Activated CD8-positive, alpha-beta memory T cell treated with anti-CD3 and anti-CD28 coated beads for 36 hours (primary cell): ENCODE measurements around the gene CD274. TPM values are rescaled to one million over a fixed set of nuclear protein-coding genes. Genes with fewer than 3 reads are reported as not detected.

Source experiments
- CTCF ChIA-PET: fragments of 350-600 bp; sonication (Branson Sonifier 250); formaldehyde crosslinking; loops from one replicate; lab custom pipeline; 2021; ENCODE audit warnings: antibody characterized with exemption; lab: Charles Lee
- POLR2A ChIA-PET: fragments of 350-600 bp; sonication (Branson Sonifier 250); formaldehyde crosslinking; loops from one replicate; lab custom pipeline; 2021; ENCODE audit warnings: antibody characterized with exemption; lab: Charles Lee
- total RNA-seq, 2 experiments: library from RNA; stranded (reverse); gene quantifications; one replicate each; pipeline ENCODE4 v1.2.3, GENCODE V29; 2021

Gene CD274
- total RNA-seq, 2 experiments from 2014 or later, result 19.3 to 20.3 TPM

- ChIA-PET POLR2A (no interaction called here), CTCF (no interaction called here)
These were observed 35.2 kb downstream of the CD274 start for GRCh38 chr9:5485378-5486085.

- ChIA-PET CTCF (no interaction called here), POLR2A (no interaction called here)
These were observed 36.6 kb downstream of the CD274 start for GRCh38 chr9:5486988-5487387.

DNA sequence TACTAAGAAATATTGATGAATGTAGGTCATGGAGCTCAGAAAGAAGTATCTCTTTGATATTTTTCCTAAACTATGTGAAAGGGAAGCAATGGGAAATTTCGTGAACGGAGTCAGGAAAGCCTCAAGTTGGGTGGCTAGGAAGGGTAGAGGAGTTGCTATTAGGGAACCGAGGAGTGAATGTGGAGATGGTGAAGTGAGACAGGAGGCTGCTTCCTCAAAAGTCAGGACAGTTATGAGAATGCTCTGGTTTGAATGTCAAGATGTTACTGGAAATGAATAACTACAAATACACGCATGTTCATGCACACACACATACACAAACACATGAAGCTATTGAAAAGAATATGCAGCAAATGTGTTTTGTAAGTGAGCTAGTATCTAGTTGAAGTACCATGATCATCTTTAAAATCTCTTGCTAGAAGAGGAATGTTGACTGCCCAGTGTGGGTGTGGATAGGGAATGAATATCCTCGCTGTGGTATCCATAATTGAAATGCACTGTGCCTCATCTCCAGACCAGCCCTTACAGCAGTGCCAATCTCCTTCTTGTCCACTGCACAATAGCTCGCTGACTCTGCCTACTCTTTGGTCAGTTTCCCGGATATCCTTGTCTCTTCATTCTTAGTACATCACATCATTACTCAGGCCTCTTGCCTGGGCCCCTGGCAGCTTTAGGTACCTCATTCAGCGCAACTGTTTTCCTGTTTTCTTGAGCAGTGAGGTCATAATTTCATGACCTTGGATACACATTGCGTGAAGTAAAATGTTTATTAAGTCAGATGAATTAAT is 38.1 kb downstream of the CD274 start:
- ChIA-PET CTCF (no interaction called here), POLR2A (no interaction called here)

- ChIA-PET POLR2A (no interaction called here), CTCF (no interaction called here)
These were observed 39.5 kb downstream of the CD274 start for GRCh38 chr9:5489630-5490490.

DNA sequence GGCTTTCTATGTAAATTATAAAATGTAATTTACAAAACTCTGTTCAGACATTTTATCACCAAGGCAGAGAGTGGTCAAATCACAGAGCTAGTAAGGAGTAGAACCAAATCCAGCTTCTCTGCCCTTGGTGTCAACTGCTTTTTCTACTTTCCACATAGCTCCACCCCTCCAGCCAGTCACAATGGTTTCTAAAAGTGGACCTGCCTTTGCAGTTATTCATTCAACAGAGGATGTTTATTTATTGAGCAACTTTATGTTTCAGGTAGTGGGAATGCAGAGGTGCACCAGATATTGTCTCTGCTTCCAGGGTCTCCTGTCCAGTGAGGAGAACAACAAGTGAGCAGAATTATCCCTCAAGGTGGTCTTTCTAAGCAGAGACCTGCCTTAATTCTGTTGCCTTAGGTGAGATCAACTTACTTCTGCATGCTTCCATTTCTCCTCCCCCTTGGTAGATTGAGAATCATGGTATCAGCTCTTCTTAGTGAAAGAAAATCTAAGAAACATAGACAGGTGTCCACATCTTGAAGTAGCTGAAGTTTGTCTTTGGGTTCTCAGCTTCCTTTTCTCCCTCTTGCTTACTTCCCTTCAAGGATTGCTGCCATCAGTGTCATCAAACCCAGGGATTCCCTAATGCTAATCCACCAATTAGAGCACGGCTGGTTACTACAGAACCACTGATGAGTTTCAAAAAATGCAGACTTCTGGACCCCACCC is 42.8 kb downstream of the CD274 start:
- CTCF ChIA-PET, result interaction anchor here (0.7 kb wide), 1 partner anchor 96 kb away, joined by 5 read pairs; no protein-coding TSS in a partner anchor
- POLR2A ChIA-PET, result no interaction called here

- CTCF ChIA-PET, result interaction anchor here (0.9 kb wide), 1 partner anchor 14 kb away, joined by 3 read pairs; no protein-coding TSS in a partner anchor
These were observed 43.6 kb downstream of the CD274 start for GRCh38 chr9:5493679-5494511.

DNA sequence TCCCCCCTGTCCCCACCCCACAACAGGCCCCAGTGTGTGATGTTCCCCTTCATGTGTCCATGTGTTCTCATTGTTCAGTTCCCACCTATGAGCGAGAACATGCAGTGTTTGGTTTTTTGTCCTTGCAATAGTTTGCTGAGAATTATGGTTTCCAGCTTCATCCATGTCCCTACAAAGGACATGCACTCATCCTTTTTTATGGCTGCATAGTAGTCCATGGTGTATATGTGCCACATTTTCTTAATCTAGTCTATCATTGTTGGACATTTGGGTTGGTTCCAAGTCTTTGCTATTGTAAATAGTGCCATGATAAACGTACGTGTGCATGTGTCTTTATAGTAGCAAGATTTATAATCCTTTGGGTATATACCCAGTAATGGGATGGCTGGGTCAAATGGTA is 44.4 kb downstream of the CD274 start:
- ChIA-PET POLR2A (interaction anchor here (0.6 to 1.4 kb wide), 4 partner anchors 15 to 537 kb away, joined by 3 to 5 read pairs (median 4); no protein-coding TSS in a partner anchor), CTCF (interaction anchor here (0.6 to 0.9 kb wide), 2 partner anchors 13 to 53 kb away, joined by 3 read pairs; no protein-coding TSS in a partner anchor)

More at GRCh38 chr9:5493679-5494511, 43.6 kb downstream of the CD274 start:
- POLR2A ChIA-PET, result interaction anchor here (0.6 to 1.4 kb wide), 3 partner anchors 24 to 63 kb away, joined by 3 to 5 read pairs (median 4); no protein-coding TSS in a partner anchor

- CTCF ChIA-PET, result interaction anchor here (0.8 to 1.1 kb wide), 2 partner anchors 17 to 102 kb away, joined by 3 to 5 read pairs; no protein-coding TSS in a partner anchor
- POLR2A ChIA-PET, result no interaction called here
These were observed 48.8 kb downstream of the CD274 start for GRCh38 chr9:5499157-5499556.

DNA sequence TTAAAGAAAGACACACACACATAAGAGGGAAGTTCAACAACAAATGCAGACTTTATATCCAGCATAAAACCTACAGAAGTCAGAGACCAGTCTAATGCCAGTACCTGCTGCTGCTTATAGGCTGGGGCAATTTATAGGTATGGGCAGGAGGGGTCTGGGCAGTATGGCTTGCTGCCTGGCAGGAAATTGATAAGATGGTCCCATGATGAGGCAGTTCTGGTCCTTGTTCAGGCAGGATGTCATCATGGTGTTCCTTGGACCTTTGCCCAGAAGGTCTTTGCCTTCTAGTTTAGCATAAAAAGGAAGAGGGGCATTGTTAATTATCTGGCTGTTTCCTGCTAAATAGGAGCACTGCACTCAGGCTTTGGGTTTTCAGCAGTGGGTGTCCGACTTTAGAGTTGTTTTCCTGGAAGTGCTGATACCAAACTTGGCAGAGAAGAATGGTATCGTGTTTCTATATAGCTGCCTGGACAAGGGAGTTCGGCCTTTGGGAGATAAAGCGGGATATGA is 49.6 kb downstream of the CD274 start:
- POLR2A ChIA-PET, result no interaction called here
- CTCF ChIA-PET, result interaction anchor here (1.1 kb wide), 1 partner anchor 101 kb away, joined by 3 read pairs; no protein-coding TSS in a partner anchor

- ChIA-PET POLR2A (no interaction called here), CTCF (no interaction called here)
These were observed 50.3 kb downstream of the CD274 start for GRCh38 chr9:5500441-5501235.

GRCh38 chr9:5502553-5502952 is 52.2 kb downstream of the CD274 start:
- ChIA-PET POLR2A (no interaction called here), CTCF (interaction anchor here (1.1 kb wide), 1 partner anchor 78 kb away, joined by 3 read pairs; no protein-coding TSS in a partner anchor)

DNA sequence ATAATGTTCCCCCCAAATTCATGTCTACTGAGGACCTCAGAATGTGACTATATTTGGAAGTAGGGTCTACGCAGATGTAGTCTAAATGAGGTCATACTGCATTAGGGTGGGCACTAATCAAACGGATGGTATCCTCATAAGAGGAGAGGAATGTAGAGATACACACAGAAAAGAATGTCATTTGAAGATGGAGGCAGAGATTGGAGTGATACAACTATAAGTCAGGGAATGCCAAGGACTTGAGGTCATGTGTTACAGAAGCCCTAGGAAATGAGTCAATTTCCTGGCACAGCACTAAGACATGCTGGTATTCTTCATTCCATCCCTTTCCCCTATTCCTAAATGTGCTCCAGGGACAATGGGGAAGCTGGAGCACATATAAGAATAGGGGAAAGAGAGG is 59.2 kb downstream of the CD274 start:
- ChIA-PET CTCF (interaction anchor here (1.4 kb wide), 1 partner anchor 91 kb away, joined by 3 read pairs; no protein-coding TSS in a partner anchor), POLR2A (interaction anchor here (0.6 kb wide), 1 partner anchor 15 kb away, joined by 3 read pairs; no protein-coding TSS in a partner anchor)

DNA sequence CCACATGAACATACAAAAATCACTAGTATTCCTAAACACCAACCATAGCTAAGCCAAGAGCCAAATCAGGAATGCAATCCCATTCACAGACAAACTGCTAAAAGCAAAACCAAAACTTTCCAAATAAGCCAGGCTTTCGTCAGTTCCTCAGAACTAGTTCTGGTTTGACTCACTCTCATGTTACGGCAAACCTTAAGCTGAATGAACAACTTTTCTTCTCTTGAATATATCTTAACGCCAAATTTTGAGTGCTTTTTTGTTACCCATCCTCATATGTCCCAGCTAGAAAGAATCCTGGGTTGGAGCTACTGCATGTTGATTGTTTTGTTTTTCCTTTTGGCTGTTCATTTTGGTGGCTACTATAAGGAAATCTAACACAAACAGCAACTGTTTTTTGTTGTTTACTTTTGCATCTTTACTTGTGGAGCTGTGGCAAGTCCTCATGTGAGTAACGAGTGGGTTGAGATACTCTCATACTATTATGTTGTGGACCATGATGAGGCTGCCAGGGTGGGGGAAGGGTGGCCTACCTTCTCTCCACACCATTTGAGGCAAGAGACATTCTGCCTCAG is 60.1 kb downstream of the CD274 start, which contains the start of gene PDCD1LG2:
PDCD1LG2 (plus strand) TSS at position 172 of the 572 bp plus-strand sequence. CDS start 12,016 bp downstream, outside the sequence.
- ChIA-PET CTCF (no interaction called here), POLR2A (interaction anchor here (0.6 to 1.2 kb wide), 3 partner anchors 16 to 118 kb away, joined by 3 read pairs; partner anchors contain the start of gene CD274)

DNA sequence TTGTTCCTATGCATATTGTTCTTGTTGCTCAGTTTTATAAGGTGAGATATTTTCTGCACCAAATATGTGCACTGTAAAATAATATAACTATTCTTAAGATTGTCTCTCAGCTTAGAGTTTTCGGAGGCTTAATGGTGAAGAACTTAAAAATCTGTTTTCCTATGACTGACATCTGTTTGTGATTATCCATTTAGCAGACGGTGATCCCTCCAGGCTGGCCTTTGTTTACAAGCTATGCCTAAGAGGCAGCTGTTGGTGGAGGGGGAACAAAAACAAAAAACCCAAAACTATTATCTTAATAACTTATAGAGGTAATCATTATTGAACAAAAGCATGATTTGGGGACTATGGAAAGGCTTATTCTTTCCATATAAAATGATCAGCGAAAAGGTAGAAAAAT is 60.6 kb downstream of the CD274 start:
- ChIA-PET POLR2A (interaction anchor here (1.0 to 1.2 kb wide), 2 partner anchors 61 to 117 kb away, joined by 3 read pairs; partner anchors contain the start of gene CD274), CTCF (no interaction called here)

GRCh38 chr9:5511476-5511875 is 61.1 kb downstream of the CD274 start:
- ChIA-PET POLR2A (interaction anchor here (1.2 kb wide), 1 partner anchor 61 kb away, joined by 3 read pairs; the partner anchor contains the start of gene CD274), CTCF (interaction anchor here (1.3 kb wide), 1 partner anchor 12 kb away, joined by 4 read pairs; no protein-coding TSS in a partner anchor)
